Endothelial cell of umbilical vein (primary cell): ENCODE measurements around the gene KASH5. TPM values are rescaled to one million over a fixed set of nuclear protein-coding genes. Genes with fewer than 3 reads are reported as not detected.

ENCODE experiments used
- BruUV-seq: library from RNA; stranded (reverse); fragments of 400-500 nt; replicated peaks from 2 replicates; lab custom pipeline; 2021; lab: Mats Ljungman, UMichigan
- CTCF ChIA-PET: fragments of 300-600, 350-600 bp; sonication (Branson Sonifier 250); formaldehyde crosslinking; loops from one replicate; lab custom pipeline; 2021; ENCODE audit warnings: antibody characterized with exemption, inconsistent platforms; lab: Charles Lee
- POLR2A ChIA-PET: fragments of 300-600, 350-600 bp; sonication (Branson Sonifier 250); formaldehyde crosslinking; loops from one replicate; lab custom pipeline; 2021; ENCODE audit warnings: antibody characterized with exemption, inconsistent platforms; lab: Charles Lee
- DNase-seq: peaks from one replicate; pipeline ENCODE4 v3.0.0-alpha.2; 2011; ENCODE audit warnings: low read depth, low spot score
- FAIRE-seq: peaks from 2 replicates; lab custom pipeline; 2011; peaks lifted over from hg19 to GRCh38; lab: Jason Lieb, UNC
- H2AFZ ChIP-seq: 2 replicates; pipeline ENCODE4 v1.6.0; 2012; ENCODE audit warnings: low read depth, low read length, control low read depth, inconsistent platforms
- H3K27ac ChIP-seq: 2 replicates; pipeline ENCODE4 v1.5.1; 2011; ENCODE audit warnings: low read depth, mild to moderate bottlenecking, control low read depth, low read length, moderate library complexity; ENCODE audit not compliant: insufficient read depth
- H3K27me3 ChIP-seq, 2 experiments: 2 replicates each; pipeline versions ENCODE4 v1.6.0 to v1.6.1; 2011; ENCODE audit warnings: low read length in 2 of 2, mixed read lengths in 1 of 2; ENCODE audit not compliant: control insufficient read depth in 2 of 2, insufficient read depth in 2 of 2
- H3K36me3 ChIP-seq, 2 experiments: 2 replicates in 1 of 2; 3 replicates in 1 of 2; pipeline ENCODE4 v1.5.1; 2011; ENCODE audit warnings: low read length in 2 of 2, mild to moderate bottlenecking in 1 of 2, moderate library complexity in 1 of 2; ENCODE audit not compliant: control insufficient read depth in 2 of 2, insufficient read depth in 2 of 2; ENCODE audit errors: extremely low read depth in 1 of 2
- H3K4me1 ChIP-seq: 3 replicates; pipeline ENCODE4 v1.5.1; 2011; ENCODE audit warnings: mild to moderate bottlenecking, low read length; ENCODE audit not compliant: control insufficient read depth, insufficient read depth; ENCODE audit errors: extremely low read depth
- H3K4me2 ChIP-seq: 2 replicates; pipeline ENCODE4 v1.6.1; 2011; ENCODE audit warnings: low read length, control low read depth, mixed read lengths; ENCODE audit not compliant: insufficient read depth
- H3K4me3 ChIP-seq, 3 experiments: fragments of 200-600 bp in 1 of 3; sonication (generic), shearing (Covaris generic) in 1 of 3; replicated peaks in 1 of 3; 2 replicates each; pipeline ENCODE4 v1.5.1; 2011 to 2016; ENCODE audit warnings: control low read depth in 3 of 3, low read length in 3 of 3, mild to moderate bottlenecking in 2 of 3, inconsistent platforms in 1 of 3, low read depth in 1 of 3, moderate library complexity in 1 of 3; ENCODE audit not compliant: insufficient read depth in 1 of 3
- H3K79me2 ChIP-seq: 2 replicates; pipeline ENCODE4 v1.6.0; 2012; ENCODE audit warnings: low read length, inconsistent platforms; ENCODE audit not compliant: control insufficient read depth, insufficient read depth
- H3K9ac ChIP-seq: replicated peaks from 2 replicates; pipeline ENCODE3; 2011; ENCODE audit warnings: low read length, control low read depth; ENCODE audit not compliant: insufficient read depth; ENCODE audit errors: extremely low read depth
- H3K9me1 ChIP-seq: replicated peaks from 3 replicates; pipeline ENCODE4 v1.6.0; 2011; ENCODE audit warnings: mild to moderate bottlenecking, low read length; ENCODE audit not compliant: control insufficient read depth, insufficient read depth; ENCODE audit errors: extremely low read depth
- H3K9me3 ChIP-seq: replicated peaks from 2 replicates; pipeline ENCODE4 v1.5.1; 2012; ENCODE audit warnings: low read length, inconsistent platforms; ENCODE audit not compliant: control insufficient read depth, insufficient read depth
- H4K20me1 ChIP-seq: replicated peaks from 2 replicates; pipeline ENCODE3; 2011; ENCODE audit warnings: mild to moderate bottlenecking, low read length; ENCODE audit not compliant: control insufficient read depth, insufficient read depth; ENCODE audit errors: extremely low read depth
- CTCF ChIP-seq, 2 donors: IDR thresholded peaks; 1 replicate in 1 of 2; 2 replicates in 1 of 2; pipeline ENCODE4 v1.5.1; 2011; ENCODE audit warnings: low read length in 2 of 2, mild to moderate bottlenecking in 2 of 2, moderate library complexity in 2 of 2, control low read depth in 1 of 2, inconsistent platforms in 1 of 2, low read depth in 1 of 2; ENCODE audit not compliant: insufficient read depth in 1 of 2; ENCODE audit errors: extremely low read depth in 1 of 2
- EZH2 ChIP-seq: IDR thresholded peaks from 2 replicates; pipeline ENCODE4 v1.6.1; 2012; ENCODE audit warnings: borderline replicate concordance, low read depth, mild to moderate bottlenecking, moderate library complexity, low read length, inconsistent platforms; ENCODE audit not compliant: severe bottlenecking
- FOS ChIP-seq: IDR thresholded peaks from 2 replicates; pipeline ENCODE4 v1.6.1; 2011; ENCODE audit warnings: mild to moderate bottlenecking, low read length, moderate library complexity, borderline replicate concordance; ENCODE audit not compliant: insufficient read depth
- GATA2 ChIP-seq: IDR thresholded peaks from 2 replicates; pipeline ENCODE4 v1.7.0; 2011; ENCODE audit warnings: low read depth, mild to moderate bottlenecking, moderate library complexity, mixed read lengths, low read length; ENCODE audit not compliant: insufficient read length, insufficient read depth
- JUN ChIP-seq: IDR thresholded peaks from 2 replicates; pipeline ENCODE4 v1.6.1; 2011; ENCODE audit warnings: borderline replicate concordance, low read depth; ENCODE audit not compliant: insufficient read length, insufficient read depth
- MAX ChIP-seq: IDR thresholded peaks from 2 replicates; pipeline ENCODE4 v1.6.1; 2011; ENCODE audit not compliant: insufficient read depth, insufficient read length
- MYC ChIP-seq: IDR thresholded peaks from one replicate; pipeline ENCODE4 v1.6.1; 2011; ENCODE audit warnings: mild to moderate bottlenecking, low read depth, low read length
- POLR2A ChIP-seq: IDR thresholded peaks from 2 replicates; pipeline ENCODE4 v1.6.1; 2012; ENCODE audit warnings: low read depth, mild to moderate bottlenecking, control low read depth, low read length
- POLR2AphosphoS5 ChIP-seq: IDR thresholded peaks from 2 replicates; pipeline ENCODE4 v1.6.1; 2012; ENCODE audit warnings: low read depth, mild to moderate bottlenecking, control low read depth, low read length, moderate library complexity; ENCODE audit not compliant: insufficient read depth
- dilution Hi-C: fragments of 300-500 bp; cut with MboI; formaldehyde crosslinking; loops from one replicate; pipeline ENCODE4 v1.15.0; 2019; ENCODE audit warnings: low sequenced_read_pairs; ENCODE audit not compliant: extremely low pct_ligation_motif_present
- intact Hi-C: fragments of 100-400 bp; cut with micrococcal nuclease; formaldehyde crosslinking; loops from one replicate; pipeline ENCODE4 v1.10.0; 2022
- polyA plus RNA-seq, 4 experiments: library from polyadenylated mRNA; depleted of rRNA in 3 of 4; stranded (reverse) in 3 of 4; unstranded in 1 of 4; fragments of >200 nt; gene quantifications; 2 replicates each; pipeline versions ENCODE4 v1.2.1 to v1.2.3, GENCODE V29; 2011 to 2012; ENCODE audit warnings: missing spikeins in 1 of 4
- total RNA-seq: library from RNA; stranded (reverse); gene quantifications from 2 replicates; pipeline ENCODE4 v1.2.3, GENCODE V29; 2021

The KASH5 gene
- total and polyA plus RNA-seq, 2 donors (not counting 3 experiments of a cell fraction or from before 2014, with no cell fraction given) = 0.03 TPM; not detected in 1

GRCh38 chr19:49421039-49421877 is 33.2 kb downstream of the KASH5 start:
- Histone ChIP-seq H3K9me1 (no peaks in the 10 kb centered on the region), H3K27me3 (peaks cover 60 to 81% of the 10 kb centered on the region in 2 experiments), H3K9ac (no peak overlapping the region), H3K27ac (no peak overlapping the region), H3K79me2 (no peaks in the 10 kb centered on the region), H3K36me3 (no peaks in the 10 kb centered on the region), H3K4me3 (no peak overlapping the region), H3K4me2 (no peak overlapping the region), H4K20me1 (no peaks in the 10 kb centered on the region), H3K4me1 (no peaks in the 10 kb centered on the region), H2AFZ (no peak overlapping the region), H3K9me3 (no peaks in the 10 kb centered on the region)
- FAIRE-seq (peak; percentile 62), DNase-seq (peak; percentile 50)
- dilution Hi-C loops (no loop called here), intact Hi-C loops (no loop called here)
- ChIA-PET POLR2A (no interaction called here), CTCF (interaction anchor here (1.2 kb wide), 1 partner anchor 22 kb away, joined by 4 read pairs; no protein-coding TSS in a partner anchor)
- TF ChIP-seq CTCF (IDR thresholded peaks at IDR 0.05; ENCODE audit: extremely low read depth in 1 of 2, insufficient read depth in 1 of 2, low read depth in 1 of 2, low read length in 2 of 2) (no peak), EZH2 (peak; percentile 83)
- no TSS peak for BruUV-seq

DNA sequence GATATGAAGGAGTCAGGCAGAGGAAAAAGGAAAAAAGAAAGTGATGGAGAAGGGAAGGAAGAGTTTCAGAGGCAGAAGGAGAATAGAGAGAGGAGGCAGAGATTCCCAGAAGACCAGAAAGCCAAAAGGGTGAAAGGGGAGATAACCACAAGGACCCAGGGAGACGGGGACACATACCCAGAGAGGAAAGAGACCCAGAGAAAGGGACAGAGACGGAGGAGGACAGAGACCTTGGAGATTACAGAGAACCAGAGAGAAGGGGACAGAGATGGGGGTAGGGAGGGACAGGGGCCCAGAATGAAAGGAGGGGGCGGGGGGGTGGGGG is 33.8 kb downstream of the KASH5 start:
- Histone ChIP-seq H3K36me3 (no peaks in the 10 kb centered on the region), H3K9ac (no peak overlapping the region), H2AFZ (no peak overlapping the region), H3K9me3 (no peaks in the 10 kb centered on the region), H3K4me2 (no peak overlapping the region), H3K4me3 (no peak overlapping the region), H3K9me1 (no peaks in the 10 kb centered on the region), H3K79me2 (no peaks in the 10 kb centered on the region), H3K27ac (no peak overlapping the region), H3K27me3 (peaks cover 65 to 87% of the 10 kb centered on the region in 2 experiments), H4K20me1 (no peaks in the 10 kb centered on the region), H3K4me1 (no peaks in the 10 kb centered on the region)
- FAIRE-seq = no peak
- dilution Hi-C loops (no loop called here), intact Hi-C loops (no loop called here)
- DNase-seq = no peak
- ChIA-PET CTCF (interaction anchor here (1.0 kb wide), 1 partner anchor 11 kb away, joined by 3 read pairs; no protein-coding TSS in a partner anchor), POLR2A (no interaction called here)
- BruUV-seq = no TSS peak
- TF ChIP-seq GATA2 (no peak), JUN (no peak), EZH2 (no peak), MAX (no peak), MYC (no peak), POLR2A (no peak), CTCF (IDR thresholded peaks at IDR 0.05; ENCODE audit: extremely low read depth in 1 of 2, insufficient read depth in 1 of 2, low read depth in 1 of 2, low read length in 2 of 2) (no peak), POLR2AphosphoS5 (no peak), FOS (no peak)
